OCI-LY7 (cell line): ENCODE data around the gene ZNF552.

Experiments
- CTCF ChIP-seq: fragments of 200-600 bp; sonication (generic); conservative IDR thresholded peaks from 2 replicates; pipeline ENCODE4 v1.5.1; 2014; ENCODE audit warnings: mild to moderate bottlenecking, antibody characterized with exemption, low read length, moderate library complexity, mixed read lengths
- EZH2phosphoT487 ChIP-seq: fragments of 200-600 bp; sonication (generic); IDR thresholded peaks from 2 replicates; pipeline ENCODE4 v1.6.1; 2018; ENCODE audit warnings: low read depth, borderline replicate concordance, mild to moderate bottlenecking, mixed run types, antibody characterized with exemption, low read length, moderate library complexity, mixed read lengths

GRCh38 chr19:57817976-57818375 lies 3.3 kb upstream of the ZNF552 start:
- TF ChIP-seq CTCF (no peak), EZH2phosphoT487 (no peak)
